ENCODE data around the gene MDH1B. TPM values are rescaled to one million over a fixed set of nuclear protein-coding genes. Genes with fewer than 3 reads are reported as not detected.

The MDH1B gene
- polyA plus RNA-seq, 2 of the 4 experiments (the other 2 are of a cell fraction) = 2.8 to 3.2 TPM

GRCh38 chr2:206728277-206729199 is 36.6 kb downstream of the MDH1B start:
- ATAC-seq (peak; percentile 86 to 91), DNase-seq (ENCODE audit: low read depth in 1 of 2, low spot score in 1 of 2) (peak; percentile 5 to 39), FAIRE-seq (no peak)
- TF ChIP-seq CEBPB (IDR thresholded peaks at IDR 0.05) (no peak), FOSL2 (IDR thresholded peaks at IDR 0.05) (peak; percentile 35; the same call in 1 of the 2 replicates), FOSL2 (CRISPR knock-in tag; IDR thresholded peaks at IDR 0.05) (peak; percentile 68), JUNB (IDR thresholded peaks at IDR 0.05) (0 out of 2 replicates have a peak, but pooled peaks have one; percentile 16), RARB (CRISPR knock-in tag; IDR thresholded peaks at IDR 0.05) (no peak), REST (IDR thresholded peaks at IDR 0.05) (no peak), TP53 (CRISPR knock-in tag; IDR thresholded peaks at IDR 0.05) (no peak)
- ChIA-PET CTCF (no interaction called here), POLR2A (no interaction called here)
- Histone ChIP-seq H3K9me3 (0 out of 3 replicates have a peak, but pooled peaks cover 4% of the 10 kb centered on the region), H3K4me1 (peaks cover 6% of the 10 kb centered on the region; the same call in 2 of the 3 replicates), H3K27ac (no peak overlapping the region), H3K4me3 (no peak overlapping the region), H3K4me2 (peak overlapping the region; percentile 21; the same call in 1 of the 3 replicates)
- WGBS (ENCODE audit: missing lambda C conversion rate) = 14% methylated on average over 7 of the region's 7 CpGs

GRCh38 chr2:206727287-206727686 is 37.8 kb downstream of the MDH1B start:
- no peak overlapping the region for H3K4me3 ChIP-seq
- ChIA-PET POLR2A (no interaction called here), CTCF (no interaction called here)
- TF ChIP-seq SREBF2 (IDR thresholded peaks at IDR 0.05) (no peak), MAFK (IDR thresholded peaks at IDR 0.05; ENCODE audit: partially characterized antibody) (peak; percentile 53)
- DNase-seq (ENCODE audit: low read depth in 1 of 2, low spot score in 1 of 2) (no peak), ATAC-seq (no peak), FAIRE-seq (no peak)
- WGBS (ENCODE audit: missing lambda C conversion rate) = 66% methylated on average over 2 of the region's 2 CpGs
- H3K9me3 ChIP-seq = 0 out of 3 replicates have a peak, but pooled peaks cover 4% of the 10 kb centered on the region
- no peak overlapping the region for H3K27ac ChIP-seq
- peaks cover 6% of the 10 kb centered on the region; the same call in 2 of the 3 replicates for H3K4me1 ChIP-seq
- no peak overlapping the region for H3K4me2 ChIP-seq

- no peak for ATAC-seq
- no peak for FAIRE-seq
- DNase-seq (ENCODE audit: low read depth in 1 of 2, low spot score in 1 of 2) = no peak
- peak; percentile 91 for TF ChIP-seq MAFK (IDR thresholded peaks at IDR 0.05; ENCODE audit: partially characterized antibody)
- no peak for TF ChIP-seq NR3C1 (IDR thresholded peaks at IDR 0.05)
- no peak for TF ChIP-seq CTCF (IDR thresholded peaks at IDR 0.05)
- no peak for TF ChIP-seq E2F6 (IDR thresholded peaks at IDR 0.05; ENCODE audit: borderline replicate concordance, low read depth)
- ChIA-PET CTCF (no interaction called here), POLR2A (no interaction called here)
- Histone ChIP-seq H3K9me3 (no peaks in the 10 kb centered on the region; the same call in 2 of the 3 replicates), H3K4me3 (no peak overlapping the region), H3K4me2 (0 out of 3 replicates have a peak overlapping the region, but pooled peaks have one; percentile 15), H3K4me1 (no peaks in the 10 kb centered on the region), H3K27ac (no peak overlapping the region)
- WGBS (ENCODE audit: missing lambda C conversion rate) = 27% methylated on average over 1 of the region's 1 CpG
Observed at GRCh38 chr2:206723288-206723687, 41.8 kb downstream of the MDH1B start.

All from A549 (cell line).